ENCODE data around the gene PROK1. TPM values are rescaled to one million over a fixed set of nuclear protein-coding genes. Genes with fewer than 3 reads are reported as not detected.
A peak's percentile ranks its signal among the peaks of the same experiment; 100 is the strongest.

The PROK1 gene
- total and polyA plus RNA-seq, 2 of the 13 experiments (the other 11 are each of a cell fraction or from before 2014, with no cell fraction given): 0.07 TPM; not detected in 1

GRCh38 chr1:110465038-110465813 is 14.3 kb downstream of the PROK1 start:
- TF ChIP-seq MAFK (conservative IDR thresholded peaks at IDR 0.05 in 1 of 2, IDR thresholded peaks at IDR 0.05 in 1 of 2; ENCODE audit: low read length in 2 of 2) (0 out of 4 replicates have a peak, but pooled peaks of 1 of the 2 experiments have one; percentile 13), ZNF468 (CRISPR knock-in tag; IDR thresholded peaks at IDR 0.05) (no peak)
- BruUV-seq (replicated peaks): no TSS peak
- Histone ChIP-seq H3K9ac (ENCODE audit: insufficient read depth, low read depth, low read length) (no peak overlapping the region), H3K4me2 (ENCODE audit: low read depth, low read length) (no peak overlapping the region), H3K27ac (ENCODE audit: extremely low read length, insufficient read depth, low read length) (no peak overlapping the region), H2AFZ (ENCODE audit: low read length) (no peak overlapping the region), H3K4me1 (ENCODE audit: insufficient read depth, low read length) (0 out of 2 replicates have a peak, but pooled peaks cover 7% of the 10 kb centered on the region), H3K9me3 (ENCODE audit: low read length) (no peaks in the 10 kb centered on the region), H3K27me3 (ENCODE audit: control insufficient read depth in 1 of 2, insufficient read depth in 2 of 2, low read length in 2 of 2) (peaks cover 0 to 4% of the 10 kb centered on the region in 2 experiments; a peak in 1 of 5 replicates), H4K20me1 (ENCODE audit: insufficient read depth, low read length) (no peaks in the 10 kb centered on the region), H3K36me3 (replicated peaks in 1 of 2; ENCODE audit: control insufficient read depth in 1 of 2, insufficient read depth in 2 of 2, low read length in 2 of 2) (no peaks in the 10 kb centered on the region), H3K4me3 (replicated peaks in 1 of 3; ENCODE audit: insufficient read depth in 1 of 3, low read depth in 2 of 3, low read length in 3 of 3) (no peak overlapping the region), H3K79me2 (ENCODE audit: insufficient read depth, low read length) (no peaks in the 10 kb centered on the region)
- POLR2A ChIA-PET: no interaction called here
- WGBS (ENCODE audit: low lambda C conversion rate): 26% methylated on average over 6 of the region's 7 CpGs
- CTCF ChIA-PET (ENCODE audit: low intra/inter-chr PET ratio, low total read pairs): no interaction called here
- intact Hi-C loops (cut with micrococcal nuclease; ENCODE audit: unreplicated experiment): no loop called here
- FAIRE-seq: no peak
- peak; percentile 56 for ATAC-seq
- no peak for DNase-seq (ENCODE audit: low spot score)
- in situ Hi-C loops (cut with HindIII; ENCODE audit: extremely low pct_ligation_motif_present, low pct_unique_long_range_greater_than_20kb): no loop called here

GRCh38 chr1:110465814-110466380 is 14.9 kb downstream of the PROK1 start:
- H3K4me3 ChIP-seq (replicated peaks in 1 of 3; ENCODE audit: insufficient read depth in 1 of 3, low read depth in 2 of 3, low read length in 3 of 3): no peak overlapping the region
- no peaks in the 10 kb centered on the region for H3K36me3 ChIP-seq (replicated peaks in 1 of 2; ENCODE audit: control insufficient read depth in 1 of 2, insufficient read depth in 2 of 2, low read length in 2 of 2)
- H3K4me2 ChIP-seq (ENCODE audit: low read depth, low read length): no peak overlapping the region
- in situ Hi-C loops (cut with HindIII; ENCODE audit: extremely low pct_ligation_motif_present, low pct_unique_long_range_greater_than_20kb) (no loop called here), intact Hi-C loops (cut with micrococcal nuclease; ENCODE audit: unreplicated experiment) (no loop called here)
- H3K9me3 ChIP-seq (ENCODE audit: low read length): no peaks in the 10 kb centered on the region
- no peak for FAIRE-seq
- H3K4me1 ChIP-seq (ENCODE audit: insufficient read depth, low read length): 0 out of 2 replicates have a peak, but pooled peaks cover 7% of the 10 kb centered on the region
- ChIA-PET CTCF (ENCODE audit: low intra/inter-chr PET ratio, low total read pairs) (no interaction called here), POLR2A (no interaction called here)
- BruUV-seq (replicated peaks): no TSS peak
- peaks cover 0 to 4% of the 10 kb centered on the region in 2 experiments; a peak in 1 of 5 replicates for H3K27me3 ChIP-seq (ENCODE audit: control insufficient read depth in 1 of 2, insufficient read depth in 2 of 2, low read length in 2 of 2)
- DNase-seq (ENCODE audit: low spot score): no peak
- H3K9ac ChIP-seq (ENCODE audit: insufficient read depth, low read depth, low read length): no peak overlapping the region
- H2AFZ ChIP-seq (ENCODE audit: low read length): no peak overlapping the region
- TF ChIP-seq RAD51 (IDR thresholded peaks at IDR 0.05; ENCODE audit: borderline replicate concordance) (no peak), CCDC6 (CRISPR knock-in tag; IDR thresholded peaks at IDR 0.05) (no peak), MLX (CRISPR knock-in tag; IDR thresholded peaks at IDR 0.05) (no peak), NBN (conservative IDR thresholded peaks at IDR 0.05) (no peak), ARHGAP35 (CRISPR knock-in tag; IDR thresholded peaks at IDR 0.05; ENCODE audit: borderline replicate concordance) (no peak), ZNF772 (CRISPR knock-in tag; IDR thresholded peaks at IDR 0.05) (no peak), BRD4 (CRISPR knock-in tag; IDR thresholded peaks at IDR 0.05) (no peak), ZBTB33 (CRISPR knock-in tag; IDR thresholded peaks at IDR 0.05) (no peak), AHR (CRISPR knock-in tag; IDR thresholded peaks at IDR 0.05) (no peak)
- peak; percentile 22; the same call in 2 of the 3 replicates for ATAC-seq
- WGBS (ENCODE audit: low lambda C conversion rate): 35% methylated on average over 7 of the region's 7 CpGs
- H4K20me1 ChIP-seq (ENCODE audit: insufficient read depth, low read length): no peaks in the 10 kb centered on the region
- no peak overlapping the region for H3K27ac ChIP-seq (ENCODE audit: extremely low read length, insufficient read depth, low read length)
- H3K79me2 ChIP-seq (ENCODE audit: insufficient read depth, low read length): no peaks in the 10 kb centered on the region
